ENCODE measurements around the gene C2CD2.

C2CD2 gene

DNA sequence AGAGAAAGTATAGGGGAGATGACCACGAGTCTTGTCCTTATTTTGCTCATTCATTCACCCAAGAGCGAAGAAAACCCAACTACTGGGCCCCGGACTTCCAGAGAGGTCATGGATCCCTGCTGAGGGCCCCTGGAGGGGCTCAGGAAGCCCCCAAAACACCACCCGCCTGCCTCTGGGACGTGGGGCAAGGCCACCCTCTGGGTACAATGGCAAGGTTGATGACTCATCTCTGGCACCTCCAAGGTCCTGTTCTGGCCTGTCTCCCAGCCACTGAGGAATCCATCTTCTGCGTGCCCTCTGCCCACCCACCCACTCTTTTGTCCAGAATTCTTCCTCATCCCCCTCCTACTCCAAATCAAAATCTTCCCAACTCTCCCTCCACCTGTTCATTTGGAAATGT, 53.4 kb downstream of the C2CD2 start:
- H3K9ac ChIP-seq (ENCODE audit: low read length) = no peak overlapping the region
- H3K9me3 ChIP-seq (ENCODE audit: low read length) = no peaks in the 10 kb centered on the region
- TF ChIP-seq, protein P1, sequence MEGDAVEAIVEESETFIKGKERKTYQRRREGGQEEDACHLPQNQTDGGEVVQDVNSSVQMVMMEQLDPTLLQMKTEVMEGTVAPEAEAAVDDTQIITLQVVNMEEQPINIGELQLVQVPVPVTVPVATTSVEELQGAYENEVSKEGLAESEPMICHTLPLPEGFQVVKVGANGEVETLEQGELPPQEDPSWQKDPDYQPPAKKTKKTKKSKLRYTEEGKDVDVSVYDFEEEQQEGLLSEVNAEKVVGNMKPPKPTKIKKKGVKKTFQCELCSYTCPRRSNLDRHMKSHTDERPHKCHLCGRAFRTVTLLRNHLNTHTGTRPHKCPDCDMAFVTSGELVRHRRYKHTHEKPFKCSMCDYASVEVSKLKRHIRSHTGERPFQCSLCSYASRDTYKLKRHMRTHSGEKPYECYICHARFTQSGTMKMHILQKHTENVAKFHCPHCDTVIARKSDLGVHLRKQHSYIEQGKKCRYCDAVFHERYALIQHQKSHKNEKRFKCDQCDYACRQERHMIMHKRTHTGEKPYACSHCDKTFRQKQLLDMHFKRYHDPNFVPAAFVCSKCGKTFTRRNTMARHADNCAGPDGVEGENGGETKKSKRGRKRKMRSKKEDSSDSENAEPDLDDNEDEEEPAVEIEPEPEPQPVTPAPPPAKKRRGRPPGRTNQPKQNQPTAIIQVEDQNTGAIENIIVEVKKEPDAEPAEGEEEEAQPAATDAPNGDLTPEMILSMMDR (IDR thresholded peaks at IDR 0.05; ENCODE audit: low read length) = no peak
- no peak for TF ChIP-seq EZH2 (IDR thresholded peaks at IDR 0.05; ENCODE audit: borderline replicate concordance, low read length)
- H3K36me3 ChIP-seq (ENCODE audit: insufficient read depth, low read length) = no peaks in the 10 kb centered on the region
- H3K4me3 ChIP-seq (ENCODE audit: low read depth, low read length, poor library complexity, severe bottlenecking) = no peak overlapping the region
- H3K4me2 ChIP-seq (ENCODE audit: low read length) = no peak overlapping the region
- H3K79me2 ChIP-seq (ENCODE audit: insufficient read depth, low read length) = no peaks in the 10 kb centered on the region
- no peak overlapping the region for H3K27ac ChIP-seq (ENCODE audit: low read depth, low read length, poor library complexity, severe bottlenecking)
- no peaks in the 10 kb centered on the region for H3K9me2 ChIP-seq (ENCODE audit: low read depth, low read length)
- no peaks in the 10 kb centered on the region for H3F3A ChIP-seq (ENCODE audit: insufficient read depth, low read length)
- no peaks in the 10 kb centered on the region for H4K20me1 ChIP-seq (ENCODE audit: insufficient read depth, low read length)
- H2AFZ ChIP-seq (ENCODE audit: low read length) = no peak overlapping the region
- H3K4me1 ChIP-seq (ENCODE audit: insufficient read depth, low read length, severe bottlenecking) = peaks cover 16% of the 10 kb centered on the region
- H3K27me3 ChIP-seq (ENCODE audit: insufficient read depth, low read length) = peaks cover 9% of the 10 kb centered on the region; the same call in 1 of the 2 replicates

DNA sequence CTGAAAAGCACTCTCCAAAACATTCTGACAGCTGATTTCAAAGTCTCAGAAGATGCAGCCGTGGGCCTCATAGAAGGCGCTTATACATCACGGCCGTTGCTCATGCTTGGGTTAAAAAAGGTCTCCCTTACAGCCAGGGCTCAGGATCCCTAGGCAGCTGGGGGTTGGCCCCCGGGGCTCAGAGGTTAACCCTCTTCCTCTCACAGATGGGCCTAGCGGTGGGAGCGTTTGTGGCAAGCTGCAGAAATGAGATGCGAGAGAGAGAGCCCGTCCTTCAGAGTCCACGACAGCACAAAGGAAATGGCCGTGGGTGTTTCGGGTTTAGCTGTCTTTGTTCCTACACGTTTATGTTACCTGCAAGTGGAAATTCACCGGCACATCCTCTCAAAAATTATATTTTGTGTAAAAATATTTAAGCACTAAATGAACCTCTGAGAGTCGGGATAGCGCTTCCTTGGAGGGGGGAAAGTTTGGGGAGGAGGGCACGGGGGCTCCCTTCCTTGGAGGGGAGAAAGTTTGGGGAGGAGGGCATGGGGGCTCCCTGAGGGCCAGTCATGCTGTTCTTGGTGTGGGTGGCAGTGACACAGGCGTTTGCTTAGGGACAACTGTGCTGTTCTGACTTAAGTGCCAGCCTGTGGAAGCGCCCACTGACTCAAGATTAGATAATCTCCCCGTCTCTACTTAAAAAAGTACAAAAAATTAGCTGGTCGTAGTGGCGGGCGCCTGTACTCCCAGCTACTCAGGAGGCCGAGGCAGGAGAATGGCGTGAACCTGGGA, 54.2 kb downstream of the C2CD2 start:
- Histone ChIP-seq H3K79me2 (ENCODE audit: insufficient read depth, low read length) (no peaks in the 10 kb centered on the region), H3K9ac (ENCODE audit: low read length) (no peak overlapping the region), H3K36me3 (ENCODE audit: insufficient read depth, low read length) (no peaks in the 10 kb centered on the region), H3K27ac (ENCODE audit: low read depth, low read length, poor library complexity, severe bottlenecking) (no peak overlapping the region), H2AFZ (ENCODE audit: low read length) (no peak overlapping the region), H3K9me3 (ENCODE audit: low read length) (no peaks in the 10 kb centered on the region), H3F3A (ENCODE audit: insufficient read depth, low read length) (no peaks in the 10 kb centered on the region), H3K9me2 (ENCODE audit: low read depth, low read length) (no peaks in the 10 kb centered on the region), H4K20me1 (ENCODE audit: insufficient read depth, low read length) (no peaks in the 10 kb centered on the region), H3K4me3 (ENCODE audit: low read depth, low read length, poor library complexity, severe bottlenecking) (no peak overlapping the region), H3K27me3 (ENCODE audit: insufficient read depth, low read length) (peaks cover 9% of the 10 kb centered on the region; the same call in 1 of the 2 replicates), H3K4me1 (ENCODE audit: insufficient read depth, low read length, severe bottlenecking) (peaks cover 22% of the 10 kb centered on the region), H3K4me2 (ENCODE audit: low read length) (no peak overlapping the region)
- TF ChIP-seq, protein P1 (IDR thresholded peaks at IDR 0.05; ENCODE audit: low read length) = no peak
- TF ChIP-seq EZH2 (IDR thresholded peaks at IDR 0.05; ENCODE audit: borderline replicate concordance, low read length) = no peak

DNA sequence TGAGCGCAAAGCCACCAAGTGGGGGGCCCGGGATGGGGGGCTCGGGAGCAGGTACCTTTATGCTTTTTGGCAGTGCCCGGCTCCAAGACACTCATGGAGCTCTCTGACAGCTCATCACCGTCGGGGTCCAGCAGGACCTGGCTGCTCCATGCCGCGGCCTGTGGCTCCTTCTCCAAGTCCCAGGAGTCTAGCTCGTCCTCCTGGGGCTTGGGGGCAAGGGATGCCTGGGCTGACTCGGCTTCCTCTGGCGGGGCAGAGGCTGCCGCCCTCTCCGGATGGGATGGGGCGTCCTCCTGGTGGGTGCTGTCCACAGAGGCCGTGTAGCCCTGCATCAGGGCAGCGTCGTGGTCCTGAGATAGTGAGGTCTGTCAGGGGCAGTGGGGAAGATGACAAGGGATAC, 54.8 kb downstream of the C2CD2 start:
- Histone ChIP-seq H3K4me2 (ENCODE audit: low read length) (no peak overlapping the region), H3K9ac (ENCODE audit: low read length) (no peak overlapping the region), H3K9me3 (ENCODE audit: low read length) (no peaks in the 10 kb centered on the region), H2AFZ (ENCODE audit: low read length) (no peak overlapping the region), H4K20me1 (ENCODE audit: insufficient read depth, low read length) (no peaks in the 10 kb centered on the region), H3K4me3 (ENCODE audit: low read depth, low read length, poor library complexity, severe bottlenecking) (no peak overlapping the region), H3K79me2 (ENCODE audit: insufficient read depth, low read length) (no peaks in the 10 kb centered on the region), H3F3A (ENCODE audit: insufficient read depth, low read length) (no peaks in the 10 kb centered on the region), H3K27ac (ENCODE audit: low read depth, low read length, poor library complexity, severe bottlenecking) (no peak overlapping the region), H3K36me3 (ENCODE audit: insufficient read depth, low read length) (no peaks in the 10 kb centered on the region), H3K9me2 (ENCODE audit: low read depth, low read length) (no peaks in the 10 kb centered on the region), H3K27me3 (ENCODE audit: insufficient read depth, low read length) (peaks cover 9% of the 10 kb centered on the region; the same call in 1 of the 2 replicates), H3K4me1 (ENCODE audit: insufficient read depth, low read length, severe bottlenecking) (peaks cover 22% of the 10 kb centered on the region)
- TF ChIP-seq, protein P1 (IDR thresholded peaks at IDR 0.05; ENCODE audit: low read length) = no peak
- TF ChIP-seq EZH2 (IDR thresholded peaks at IDR 0.05; ENCODE audit: borderline replicate concordance, low read length) = no peak
